Astrocyte (in vitro differentiated cells and primary cell): ENCODE data around the gene ITGB2. TPM values are rescaled to one million over a fixed set of nuclear protein-coding genes. Genes with fewer than 3 reads are reported as not detected.

Source experiments
- DNase-seq: peaks from one replicate; pipeline ENCODE4 v3.0.0-alpha.2; 2010; ENCODE audit warnings: low read depth
- FAIRE-seq: peaks from 2 replicates; lab custom pipeline; 2011; peaks lifted over from hg19 to GRCh38; lab: Jason Lieb, UNC
- H2AFZ ChIP-seq: 2 replicates; pipeline ENCODE4 v1.6.0; 2012; ENCODE audit warnings: low read depth, low read length, inconsistent platforms
- H3K27ac ChIP-seq: 2 replicates; pipeline ENCODE4 v1.5.1; 2011; ENCODE audit warnings: low read depth, low read length, inconsistent platforms
- H3K27me3 ChIP-seq: 2 replicates; pipeline ENCODE4 v1.6.0; 2011; ENCODE audit warnings: low read length, inconsistent platforms; ENCODE audit not compliant: insufficient read depth
- H3K36me3 ChIP-seq: 2 replicates; pipeline ENCODE4 v1.5.1; 2011; ENCODE audit warnings: low read length, inconsistent platforms; ENCODE audit not compliant: insufficient read depth
- H3K4me1 ChIP-seq: 2 replicates; pipeline ENCODE4 v1.5.1; 2011; ENCODE audit warnings: low read length, inconsistent platforms; ENCODE audit not compliant: insufficient read depth
- H3K4me2 ChIP-seq: 2 replicates; pipeline ENCODE4 v1.6.0; 2012; ENCODE audit warnings: low read length, inconsistent platforms
- H3K4me3 ChIP-seq: 2 replicates; pipeline ENCODE4 v1.5.1; 2011; ENCODE audit warnings: low read depth, mild to moderate bottlenecking, low read length, inconsistent platforms; ENCODE audit not compliant: insufficient read depth
- H3K79me2 ChIP-seq: 2 replicates; pipeline ENCODE4 v1.6.0; 2012; ENCODE audit warnings: mild to moderate bottlenecking, low read length, inconsistent platforms; ENCODE audit not compliant: insufficient read depth
- H3K9ac ChIP-seq: 2 replicates; pipeline ENCODE4 v1.6.0; 2012; ENCODE audit warnings: mild to moderate bottlenecking, low read length, inconsistent platforms
- H3K9me3 ChIP-seq: 2 replicates; pipeline ENCODE4 v1.5.1; 2012; ENCODE audit warnings: low read depth, mild to moderate bottlenecking, low read length, inconsistent platforms; ENCODE audit not compliant: insufficient read depth
- H4K20me1 ChIP-seq: 2 replicates; pipeline ENCODE4 v1.6.0; 2012; ENCODE audit warnings: low read length, inconsistent platforms; ENCODE audit not compliant: insufficient read depth
- H3K27ac Mint-ChIP-seq: one replicate; pipeline ENCODE4 v1.8.0; 2021; ENCODE audit warnings: mild to moderate bottlenecking, mixed read lengths; ENCODE audit not compliant: unreplicated experiment
- H3K27me3 Mint-ChIP-seq: one replicate; pipeline ENCODE4 v1.8.0; 2021; ENCODE audit warnings: low read depth, mixed read lengths; ENCODE audit not compliant: unreplicated experiment
- H3K36me3 Mint-ChIP-seq: one replicate; pipeline ENCODE4 v1.8.0; 2021; ENCODE audit warnings: low read depth, mixed read lengths; ENCODE audit not compliant: unreplicated experiment
- H3K4me1 Mint-ChIP-seq: one replicate; pipeline ENCODE4 v1.8.0; 2021; ENCODE audit warnings: low read depth, mixed read lengths; ENCODE audit not compliant: unreplicated experiment
- H3K4me3 Mint-ChIP-seq: one replicate; pipeline ENCODE4 v1.8.0; 2021; ENCODE audit warnings: mild to moderate bottlenecking, moderate library complexity, mixed read lengths; ENCODE audit not compliant: unreplicated experiment
- H3K9me3 Mint-ChIP-seq: one replicate; pipeline ENCODE4 v1.8.0; 2021; ENCODE audit warnings: mild to moderate bottlenecking, mixed read lengths; ENCODE audit not compliant: unreplicated experiment
- CTCF ChIP-seq: IDR thresholded peaks from 2 replicates; pipeline ENCODE4 v1.5.1; 2011; ENCODE audit warnings: low read depth, mild to moderate bottlenecking, inconsistent platforms, low read length, moderate library complexity; ENCODE audit not compliant: insufficient read depth
- EZH2 ChIP-seq: IDR thresholded peaks from 2 replicates; pipeline ENCODE4 v1.6.1; 2012; ENCODE audit warnings: mild to moderate bottlenecking, low read length, inconsistent platforms; ENCODE audit not compliant: insufficient read depth
- total RNA-seq: library from RNA; stranded (reverse); gene quantifications from 2 replicates; pipeline ENCODE4 v1.2.1, GENCODE V29; 2021

The ITGB2 gene
- total RNA-seq, 1 donor from 2014 or later: 0.61 TPM

- no peaks in the 10 kb centered on the region for H3K36me3 ChIP-seq
- no peaks in the 10 kb centered on the region for H3K79me2 ChIP-seq
- H3K9me3 ChIP-seq: no peaks in the 10 kb centered on the region
- H3K4me1 ChIP-seq: peaks cover 10% of the 10 kb centered on the region
- no peak overlapping the region for H2AFZ ChIP-seq
- H4K20me1 ChIP-seq: peaks cover 4% of the 10 kb centered on the region
- Mint-ChIP-seq H3K36me3 (no peaks in the 10 kb centered on the region), H3K27me3 (peaks cover 58% of the 10 kb centered on the region), H3K4me1 (peaks cover 1% of the 10 kb centered on the region), H3K9me3 (no peaks in the 10 kb centered on the region), H3K4me3 (no peak overlapping the region), H3K27ac (no peak overlapping the region)
- no peak overlapping the region for H3K4me3 ChIP-seq
- DNase-seq (no peak), FAIRE-seq (no peak)
- H3K4me2 ChIP-seq: no peak overlapping the region
- no peak overlapping the region for H3K9ac ChIP-seq
- H3K27me3 ChIP-seq: peaks cover 24% of the 10 kb centered on the region
- no peak for TF ChIP-seq EZH2
- TF ChIP-seq CTCF: no peak
- H3K27ac ChIP-seq: no peak overlapping the region
Measured at GRCh38 chr21:44910229-44911067, 10.3 kb downstream of the ITGB2 start.

GRCh38 chr21:44909719-44910118 lies 11.0 kb downstream of the ITGB2 start:
- TF ChIP-seq CTCF: no peak
- TF ChIP-seq EZH2: no peak
- H3K4me3 ChIP-seq: no peak overlapping the region
- no peaks in the 10 kb centered on the region for H3K9me3 Mint-ChIP-seq
- no peaks in the 10 kb centered on the region for H3K4me1 Mint-ChIP-seq
- H3K9me3 ChIP-seq: no peaks in the 10 kb centered on the region
- H4K20me1 ChIP-seq: peaks cover 4% of the 10 kb centered on the region
- no peak overlapping the region for H3K4me2 ChIP-seq
- no peak for FAIRE-seq
- no peak overlapping the region for H2AFZ ChIP-seq
- no peak overlapping the region for H3K27ac Mint-ChIP-seq
- peaks cover 56% of the 10 kb centered on the region for H3K27me3 Mint-ChIP-seq
- H3K4me3 Mint-ChIP-seq: no peak overlapping the region
- H3K36me3 ChIP-seq: no peaks in the 10 kb centered on the region
- H3K36me3 Mint-ChIP-seq: no peaks in the 10 kb centered on the region
- H3K79me2 ChIP-seq: no peaks in the 10 kb centered on the region
- no peak for DNase-seq
- peaks cover 3% of the 10 kb centered on the region for H3K4me1 ChIP-seq
- no peak overlapping the region for H3K9ac ChIP-seq
- H3K27me3 ChIP-seq: peaks cover 24% of the 10 kb centered on the region
- H3K27ac ChIP-seq: no peak overlapping the region

- Mint-ChIP-seq H3K4me1 (no peaks in the 10 kb centered on the region), H3K9me3 (no peaks in the 10 kb centered on the region), H3K4me3 (no peak overlapping the region), H3K27ac (no peak overlapping the region), H3K27me3 (peaks cover 58% of the 10 kb centered on the region), H3K36me3 (no peaks in the 10 kb centered on the region)
- H3K27me3 ChIP-seq: peaks cover 24% of the 10 kb centered on the region
- H3K36me3 ChIP-seq: no peaks in the 10 kb centered on the region
- no peak overlapping the region for H2AFZ ChIP-seq
- H4K20me1 ChIP-seq: peaks cover 4% of the 10 kb centered on the region
- H3K4me2 ChIP-seq: no peak overlapping the region
- no peaks in the 10 kb centered on the region for H3K79me2 ChIP-seq
- H3K27ac ChIP-seq: no peak overlapping the region
- no peaks in the 10 kb centered on the region for H3K9me3 ChIP-seq
- no peak for DNase-seq
- TF ChIP-seq EZH2 (no peak), CTCF (no peak)
- no peak for FAIRE-seq
- no peak overlapping the region for H3K9ac ChIP-seq
- H3K4me3 ChIP-seq: no peak overlapping the region
- no peaks in the 10 kb centered on the region for H3K4me1 ChIP-seq
Measured at GRCh38 chr21:44908908-44909307, 11.8 kb downstream of the ITGB2 start.
